Measurements from ENCODE around the gene LHFPL6. TPM values are rescaled to one million over a fixed set of nuclear protein-coding genes. Genes with fewer than 3 reads are reported as not detected.

The LHFPL6 gene
- total RNA-seq, 1 donor from 2014 or later = 54.8 TPM

DNA sequence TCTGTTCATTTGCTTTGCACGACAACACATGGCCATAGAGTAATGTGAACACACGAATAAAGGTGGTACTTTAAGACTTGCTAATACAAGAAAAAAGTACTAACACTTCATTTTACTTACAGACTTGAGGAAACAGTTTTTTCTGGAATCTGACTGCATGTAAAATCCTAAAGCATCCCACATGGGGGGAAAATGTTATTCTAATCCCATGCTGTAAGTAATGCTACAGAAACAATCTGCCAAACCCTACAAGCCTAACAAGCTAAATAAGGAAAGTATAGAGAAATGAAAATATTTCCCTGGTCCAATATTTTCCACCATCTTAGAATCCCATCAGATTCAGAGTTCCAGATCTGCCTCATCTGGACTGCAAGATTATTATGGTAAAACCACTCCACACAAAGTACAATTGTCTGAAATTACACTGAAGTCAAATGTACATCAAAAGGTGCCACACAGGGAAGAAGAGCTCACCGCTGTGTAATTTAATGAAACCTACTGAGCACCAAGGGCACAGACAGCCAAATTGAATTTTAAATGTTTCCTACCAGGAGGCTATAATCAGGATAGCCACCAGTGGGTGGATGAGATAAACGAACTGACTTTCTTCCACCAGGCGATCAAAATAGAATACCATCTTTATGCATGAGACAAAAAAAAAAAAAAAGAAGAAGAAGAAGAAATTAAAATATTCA lies 22.0 kb downstream of the LHFPL6 start:
- Histone ChIP-seq H3K9me3 (no peaks in the 10 kb centered on the region), H3K36me3 (no peaks in the 10 kb centered on the region), H3K27me3 (no peaks in the 10 kb centered on the region), H3K27ac (no peak overlapping the region), H3K4me1 (peaks cover 38% of the 10 kb centered on the region), H3K4me3 (no peak overlapping the region)
- DNase-seq (ENCODE audit: extremely low spot score in 2 of 2) = no peak
- TF ChIP-seq, protein P1, sequence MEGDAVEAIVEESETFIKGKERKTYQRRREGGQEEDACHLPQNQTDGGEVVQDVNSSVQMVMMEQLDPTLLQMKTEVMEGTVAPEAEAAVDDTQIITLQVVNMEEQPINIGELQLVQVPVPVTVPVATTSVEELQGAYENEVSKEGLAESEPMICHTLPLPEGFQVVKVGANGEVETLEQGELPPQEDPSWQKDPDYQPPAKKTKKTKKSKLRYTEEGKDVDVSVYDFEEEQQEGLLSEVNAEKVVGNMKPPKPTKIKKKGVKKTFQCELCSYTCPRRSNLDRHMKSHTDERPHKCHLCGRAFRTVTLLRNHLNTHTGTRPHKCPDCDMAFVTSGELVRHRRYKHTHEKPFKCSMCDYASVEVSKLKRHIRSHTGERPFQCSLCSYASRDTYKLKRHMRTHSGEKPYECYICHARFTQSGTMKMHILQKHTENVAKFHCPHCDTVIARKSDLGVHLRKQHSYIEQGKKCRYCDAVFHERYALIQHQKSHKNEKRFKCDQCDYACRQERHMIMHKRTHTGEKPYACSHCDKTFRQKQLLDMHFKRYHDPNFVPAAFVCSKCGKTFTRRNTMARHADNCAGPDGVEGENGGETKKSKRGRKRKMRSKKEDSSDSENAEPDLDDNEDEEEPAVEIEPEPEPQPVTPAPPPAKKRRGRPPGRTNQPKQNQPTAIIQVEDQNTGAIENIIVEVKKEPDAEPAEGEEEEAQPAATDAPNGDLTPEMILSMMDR (IDR thresholded peaks at IDR 0.05) = no peak
- TF ChIP-seq POLR2AphosphoS5 (IDR thresholded peaks at IDR 0.05; ENCODE audit: insufficient read depth in 1 of 2, low read depth in 1 of 2) (no peak), POLR2A (IDR thresholded peaks at IDR 0.05) (no peak)
- intact Hi-C loops (cut with DNase I) = no loop called here

DNA sequence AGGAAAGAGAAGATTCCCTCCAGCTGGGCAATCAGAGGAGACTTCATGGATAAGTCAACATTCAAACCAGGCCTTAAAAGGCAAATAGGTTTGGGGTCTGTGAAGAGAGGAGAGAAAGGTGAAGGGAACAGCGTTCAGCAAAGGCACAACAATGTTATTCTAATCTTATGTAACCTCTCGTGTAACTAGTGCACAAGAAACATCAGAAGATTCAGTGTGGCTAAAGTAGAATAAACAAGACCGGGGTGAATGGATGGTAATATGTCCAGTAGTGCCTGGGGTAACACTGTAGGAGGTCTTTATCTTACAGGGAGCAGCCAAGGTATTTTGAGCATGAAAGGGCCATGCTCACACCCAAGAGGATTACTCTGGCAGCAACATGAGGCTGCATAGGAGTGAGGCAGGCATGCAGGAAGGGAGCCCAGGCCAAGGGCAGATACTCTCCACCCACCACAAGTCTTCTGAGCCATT lies 24.1 kb downstream of the LHFPL6 start:
- peaks cover 32% of the 10 kb centered on the region for H3K4me1 ChIP-seq
- no peaks in the 10 kb centered on the region for H3K36me3 ChIP-seq
- no peaks in the 10 kb centered on the region for H3K27me3 ChIP-seq
- no peaks in the 10 kb centered on the region for H3K9me3 ChIP-seq
- no peak overlapping the region for H3K4me3 ChIP-seq
- TF ChIP-seq, protein P1 (IDR thresholded peaks at IDR 0.05) = no peak
- DNase-seq (ENCODE audit: extremely low spot score in 2 of 2) = no peak
- H3K27ac ChIP-seq = no peak overlapping the region
- intact Hi-C loops (cut with DNase I) = no loop called here

DNA sequence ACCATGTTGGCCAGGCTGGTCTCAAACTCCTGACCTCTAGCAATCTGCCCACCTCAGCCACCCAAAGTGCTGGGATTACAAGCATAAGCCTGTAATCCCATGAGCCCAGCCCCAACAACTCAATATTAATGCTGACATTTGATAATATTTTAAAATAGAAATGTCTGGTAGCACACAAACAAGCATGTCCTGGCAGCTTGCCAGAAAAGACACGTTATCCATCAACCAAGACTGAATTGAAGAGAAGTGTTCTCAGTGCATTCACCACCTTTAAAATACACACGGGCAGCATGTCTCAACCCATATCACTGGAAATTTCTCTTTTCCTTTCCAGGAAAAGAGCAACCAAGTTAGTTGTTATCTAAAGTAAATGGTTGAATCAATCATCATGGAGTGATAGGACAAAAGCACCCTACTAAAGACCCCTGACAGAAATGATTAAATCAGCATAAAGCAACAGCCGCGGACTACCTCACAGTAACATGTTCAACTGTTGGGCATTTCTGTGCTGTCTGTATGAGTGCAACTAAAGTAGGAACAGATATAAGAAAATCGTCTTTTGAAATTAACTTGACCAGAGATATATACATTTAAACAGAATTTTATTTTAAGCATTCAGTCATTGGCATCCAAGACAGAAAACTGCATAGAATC lies 25.0 kb downstream of the LHFPL6 start:
- Histone ChIP-seq H3K27me3 (no peaks in the 10 kb centered on the region), H3K27ac (no peak overlapping the region), H3K36me3 (no peaks in the 10 kb centered on the region), H3K4me3 (no peak overlapping the region), H3K4me1 (peaks cover 28% of the 10 kb centered on the region), H3K9me3 (no peaks in the 10 kb centered on the region)
- no peak for DNase-seq (ENCODE audit: extremely low spot score in 2 of 2)
- intact Hi-C loops (cut with DNase I) = no loop called here
- TF ChIP-seq POLR2A (IDR thresholded peaks at IDR 0.05) = no peak
- TF ChIP-seq, protein P1 (IDR thresholded peaks at IDR 0.05) = no peak
- no peak for TF ChIP-seq POLR2AphosphoS5 (IDR thresholded peaks at IDR 0.05; ENCODE audit: insufficient read depth in 1 of 2, low read depth in 1 of 2)

DNA sequence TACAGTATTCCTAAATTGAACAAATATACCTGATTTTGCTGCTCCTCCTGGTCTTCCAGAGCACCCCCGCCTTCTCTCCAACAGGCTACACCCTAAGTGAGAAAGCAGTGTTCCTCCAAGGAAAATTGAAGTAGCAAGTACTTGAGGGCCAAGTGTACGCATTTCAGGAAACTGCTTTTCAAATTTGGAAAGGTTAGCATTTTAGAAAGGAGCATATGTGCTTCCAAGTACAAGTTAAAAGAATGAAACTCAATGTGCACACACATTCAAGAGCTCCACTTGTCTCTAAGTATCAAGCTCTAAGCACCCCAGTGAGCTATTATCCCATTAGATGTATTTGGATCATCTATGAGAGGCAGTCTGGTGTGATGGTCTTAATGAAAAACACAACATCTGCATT lies 25.8 kb downstream of the LHFPL6 start:
- no peaks in the 10 kb centered on the region for H3K36me3 ChIP-seq
- H3K4me1 ChIP-seq = peaks cover 28% of the 10 kb centered on the region
- no peaks in the 10 kb centered on the region for H3K9me3 ChIP-seq
- DNase-seq (ENCODE audit: extremely low spot score in 2 of 2) = no peak
- TF ChIP-seq POLR2AphosphoS5 (IDR thresholded peaks at IDR 0.05; ENCODE audit: insufficient read depth in 1 of 2, low read depth in 1 of 2) (no peak), POLR2A (IDR thresholded peaks at IDR 0.05) (no peak)
- intact Hi-C loops (cut with DNase I) = no loop called here
- no peak overlapping the region for H3K27ac ChIP-seq
- no peaks in the 10 kb centered on the region for H3K27me3 ChIP-seq
- H3K4me3 ChIP-seq = no peak overlapping the region

DNA sequence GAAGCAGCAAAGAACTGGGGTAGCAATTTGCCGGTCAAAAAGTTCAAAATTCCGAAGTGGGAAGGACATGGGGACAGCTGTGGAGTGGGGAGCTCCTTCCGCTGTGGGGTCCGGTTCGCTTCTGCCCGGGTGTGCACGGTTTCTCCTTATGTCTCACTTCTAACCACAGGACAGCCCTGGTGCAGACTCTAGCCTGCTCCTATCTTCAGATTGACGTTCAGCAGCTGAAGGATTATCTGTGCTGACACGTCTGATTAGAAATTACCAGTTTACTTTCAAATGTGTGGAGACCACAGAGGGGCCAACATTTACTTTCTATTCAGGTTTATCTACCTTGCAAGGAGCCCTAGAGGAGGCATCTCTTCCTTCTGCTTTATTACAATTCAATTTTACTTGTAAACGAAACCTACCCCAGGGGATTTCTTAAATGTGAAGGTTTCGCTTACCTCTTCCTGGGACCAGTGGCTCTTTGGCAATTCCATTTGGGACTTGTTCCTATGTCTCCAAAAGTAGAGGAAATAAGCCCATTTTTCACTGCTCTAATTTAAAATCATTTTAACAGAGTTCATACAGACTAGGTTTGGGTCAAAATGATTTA lies 27.3 kb downstream of the LHFPL6 start:
- no peak for DNase-seq (ENCODE audit: extremely low spot score in 2 of 2)
- TF ChIP-seq, protein P1 (IDR thresholded peaks at IDR 0.05) = no peak
- TF ChIP-seq POLR2AphosphoS5 (IDR thresholded peaks at IDR 0.05; ENCODE audit: insufficient read depth in 1 of 2, low read depth in 1 of 2) = no peak
- no peak for TF ChIP-seq POLR2A (IDR thresholded peaks at IDR 0.05)
- Histone ChIP-seq H3K4me1 (peaks cover 17% of the 10 kb centered on the region), H3K27ac (no peak overlapping the region), H3K9me3 (no peaks in the 10 kb centered on the region), H3K27me3 (no peaks in the 10 kb centered on the region), H3K36me3 (no peaks in the 10 kb centered on the region), H3K4me3 (no peak overlapping the region)
- intact Hi-C loops (cut with DNase I) = no loop called here

Data from vagina (tissue), 2 donors.